HEK293 (cell line): ENCODE results near the gene SOX2.

Experiments used
- CTCF ChIA-PET: fragments of 350-600 bp; formaldehyde crosslinking; extraction: SDS; loops from one replicate; lab custom pipeline; 2021; ENCODE audit warnings: antibody characterized with exemption; lab: Yijun Ruan, JAX
- POLR2A ChIA-PET: fragments of 300-600 bp; formaldehyde crosslinking; extraction: SDS; loops from one replicate; lab custom pipeline; 2020; ENCODE audit warnings: antibody characterized with exemption, inconsistent platforms; lab: Yijun Ruan, JAX
- H3K27ac ChIP-seq: fragments of 200-500 bp; sonication (Bioruptor generic); 2 replicates; pipeline ENCODE4 v1.5.1; 2014; ENCODE audit warnings: low read depth, low read length, control low read depth, inconsistent platforms; ENCODE audit errors: extremely low read depth
- H3K36me3 ChIP-seq, 2 experiments: fragments of 200-500 bp in 1 of 2; sonication (Bioruptor generic) in 1 of 2; 1 replicate in 1 of 2; 2 replicates in 1 of 2; pipeline ENCODE4 v1.5.1; 2014 to 2017; ENCODE audit warnings: inconsistent platforms in 2 of 2, low read length in 2 of 2; ENCODE audit not compliant: control insufficient read depth in 2 of 2, insufficient read depth in 1 of 2
- H3K4me1 ChIP-seq: fragments of 200-500 bp; sonication (Bioruptor generic); 2 replicates; pipeline ENCODE4 v1.5.1; 2014; ENCODE audit warnings: mild to moderate bottlenecking, low read length, inconsistent platforms; ENCODE audit not compliant: control insufficient read depth, insufficient read depth
- H3K4me3 ChIP-seq: 2 replicates; pipeline ENCODE4 v1.5.1; 2011; ENCODE audit warnings: low read depth, mild to moderate bottlenecking, control low read depth, low read length, moderate library complexity
- H3K9me3 ChIP-seq: fragments of 200-500 bp; sonication (Bioruptor generic); 2 replicates; pipeline ENCODE4 v1.5.1; 2014; ENCODE audit warnings: low read depth, low read length, inconsistent platforms; ENCODE audit not compliant: control insufficient read depth, insufficient read depth
- BCL11B ChIP-seq: fragments of 450-650 bp; formaldehyde crosslinking; IDR thresholded peaks from 2 replicates; pipeline ENCODE4 v1.5.1; 2016; ENCODE audit warnings: low read depth, missing biosample characterization, missing genetic modification characterization
- GLIS2 ChIP-seq: fragments of 450-650 bp; formaldehyde crosslinking; IDR thresholded peaks from 2 replicates; pipeline ENCODE4 v1.5.1; 2016; ENCODE audit warnings: missing biosample characterization, missing genetic modification characterization
- KLF8 ChIP-seq: fragments of 450-650 bp; formaldehyde crosslinking; IDR thresholded peaks from 2 replicates; pipeline ENCODE4 v1.5.1; 2016; ENCODE audit warnings: missing biosample characterization, missing genetic modification characterization
- OVOL3 ChIP-seq: fragments of 450-650 bp; formaldehyde crosslinking; IDR thresholded peaks from 2 replicates; pipeline ENCODE4 v1.5.1; 2016; ENCODE audit warnings: missing biosample characterization, missing genetic modification characterization
- YY1 ChIP-seq: fragments of 450-650 bp; formaldehyde crosslinking; IDR thresholded peaks from 2 replicates; pipeline ENCODE4 v1.5.1; 2018; ENCODE audit warnings: missing biosample characterization, missing genetic modification characterization
- ZNF266 ChIP-seq: fragments of 450-650 bp; formaldehyde crosslinking; IDR thresholded peaks from 2 replicates; pipeline ENCODE4 v1.5.1; 2016; ENCODE audit warnings: missing biosample characterization, missing genetic modification characterization, low read depth
- ZNF530 ChIP-seq: fragments of 450-650 bp; formaldehyde crosslinking; IDR thresholded peaks from 2 replicates; pipeline ENCODE4 v1.5.1; 2016; ENCODE audit warnings: low read depth, missing biosample characterization, missing genetic modification characterization
- ZNF596 ChIP-seq: fragments of 450-650 bp; IDR thresholded peaks from 2 replicates; pipeline ENCODE4 v1.5.0; 2018; ENCODE audit warnings: missing biosample characterization, mild to moderate bottlenecking, missing genetic modification characterization, moderate library complexity
- ZNF629 ChIP-seq: fragments of 450-650 bp; formaldehyde crosslinking; IDR thresholded peaks from 2 replicates; pipeline ENCODE4 v1.5.1; 2017; ENCODE audit warnings: missing biosample characterization, missing genetic modification characterization
- ZNF645 ChIP-seq: fragments of 450-650 bp; formaldehyde crosslinking; IDR thresholded peaks from 2 replicates; pipeline ENCODE4; 2016; ENCODE audit warnings: missing biosample characterization, missing genetic modification characterization
- ZNF670 ChIP-seq: fragments of 450-650 bp; formaldehyde crosslinking; IDR thresholded peaks from 2 replicates; pipeline ENCODE4 v1.5.1; 2016; ENCODE audit warnings: missing biosample characterization, missing genetic modification characterization, low read depth
- ZNF830 ChIP-seq: fragments of 450-650 bp; IDR thresholded peaks from 2 replicates; pipeline ENCODE4 v1.5.0; 2018; ENCODE audit warnings: missing biosample characterization, missing genetic modification characterization, low read depth, mild to moderate bottlenecking, moderate library complexity
- ZSCAN5A ChIP-seq: fragments of 450-650 bp; formaldehyde crosslinking; IDR thresholded peaks from 2 replicates; pipeline ENCODE4 v1.5.1; 2016; ENCODE audit warnings: missing biosample characterization, missing genetic modification characterization
- TF ChIP-seq, protein P1 (sequence below): fragments of 450-650 bp; formaldehyde crosslinking; IDR thresholded peaks from 2 replicates; pipeline ENCODE4 v1.5.1; 2016; ENCODE audit warnings: missing biosample characterization, missing genetic modification characterization
- TF ChIP-seq, protein P2 (sequence below): fragments of 450-650 bp; formaldehyde crosslinking; IDR thresholded peaks from 2 replicates; pipeline ENCODE4 v1.5.1; 2016; ENCODE audit warnings: missing biosample characterization, missing genetic modification characterization
- TF ChIP-seq, protein P3 (sequence below): fragments of 450-650 bp; formaldehyde crosslinking; IDR thresholded peaks from 2 replicates; pipeline ENCODE4 v1.5.1; 2016; ENCODE audit warnings: missing biosample characterization, missing genetic modification characterization

Gene SOX2

DNA sequence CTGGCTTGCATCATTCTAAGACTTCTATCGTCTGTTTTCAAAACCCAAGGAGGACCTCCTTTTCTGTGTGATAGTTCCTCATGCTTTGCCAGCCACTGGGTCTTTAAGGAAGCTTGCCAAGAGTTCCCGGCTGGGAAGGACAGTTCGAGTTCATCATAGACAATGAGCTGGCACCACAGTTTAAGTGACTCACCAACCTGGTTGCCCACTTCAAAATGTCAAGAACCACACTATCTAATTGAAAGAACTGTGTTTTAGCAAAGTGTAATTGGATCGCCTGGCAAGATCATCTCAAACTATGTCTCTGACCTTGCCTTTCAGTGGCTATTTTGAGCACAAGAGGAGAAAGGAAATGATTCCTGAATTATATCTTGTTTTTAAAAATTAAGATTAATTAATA lies 27.9 kb downstream of the SOX2 start:
- Histone ChIP-seq H3K36me3 (no peaks in the 10 kb centered on the region), H3K27ac (no peak overlapping the region), H3K4me3 (no peak overlapping the region), H3K9me3 (no peaks in the 10 kb centered on the region), H3K4me1 (no peaks in the 10 kb centered on the region)
- POLR2A ChIA-PET: no interaction called here
- CTCF ChIA-PET: no interaction called here
- no peak for TF ChIP-seq GLIS2 (tag by site-specific recombination)

DNA sequence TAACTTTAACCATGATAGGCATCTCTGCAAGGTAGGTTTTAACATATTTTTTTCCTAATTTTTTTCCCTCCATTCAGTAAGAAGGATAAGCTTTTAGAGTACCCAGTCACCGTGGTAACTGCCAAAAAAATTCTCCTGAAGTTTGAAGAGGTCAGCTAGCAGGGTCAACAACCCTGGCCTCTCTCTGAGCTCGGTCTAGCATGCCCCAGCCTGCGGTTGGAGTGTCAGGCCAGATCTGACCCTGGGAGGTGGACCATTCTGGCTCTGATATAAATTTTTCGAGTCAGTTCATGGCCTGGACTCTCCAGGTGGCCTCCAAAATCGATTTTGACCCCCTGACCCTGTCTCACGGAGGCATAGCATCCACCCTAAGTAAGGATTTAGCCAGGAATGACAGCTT lies 29.7 kb downstream of the SOX2 start:
- Histone ChIP-seq H3K27ac (no peak overlapping the region), H3K4me3 (no peak overlapping the region), H3K4me1 (no peaks in the 10 kb centered on the region), H3K36me3 (no peaks in the 10 kb centered on the region), H3K9me3 (no peaks in the 10 kb centered on the region)
- POLR2A ChIA-PET: no interaction called here
- CTCF ChIA-PET: no interaction called here
- TF ChIP-seq KLF8 (tag by site-specific recombination) (no peak), ZNF670 (no peak), OVOL3 (tag by site-specific recombination) (no peak), ZNF266 (tag by site-specific recombination) (no peak), ZNF596 (no peak), ZNF830 (tag by site-specific recombination) (no peak), ZNF530 (tag by site-specific recombination) (no peak), ZNF645 (tag by site-specific recombination) (no peak), BCL11B (tag by site-specific recombination) (no peak), ZSCAN5A (tag by site-specific recombination) (no peak), YY1 (tag by site-specific recombination) (no peak), ZNF629 (tag by site-specific recombination) (no peak)
- TF ChIP-seq, protein P1, sequence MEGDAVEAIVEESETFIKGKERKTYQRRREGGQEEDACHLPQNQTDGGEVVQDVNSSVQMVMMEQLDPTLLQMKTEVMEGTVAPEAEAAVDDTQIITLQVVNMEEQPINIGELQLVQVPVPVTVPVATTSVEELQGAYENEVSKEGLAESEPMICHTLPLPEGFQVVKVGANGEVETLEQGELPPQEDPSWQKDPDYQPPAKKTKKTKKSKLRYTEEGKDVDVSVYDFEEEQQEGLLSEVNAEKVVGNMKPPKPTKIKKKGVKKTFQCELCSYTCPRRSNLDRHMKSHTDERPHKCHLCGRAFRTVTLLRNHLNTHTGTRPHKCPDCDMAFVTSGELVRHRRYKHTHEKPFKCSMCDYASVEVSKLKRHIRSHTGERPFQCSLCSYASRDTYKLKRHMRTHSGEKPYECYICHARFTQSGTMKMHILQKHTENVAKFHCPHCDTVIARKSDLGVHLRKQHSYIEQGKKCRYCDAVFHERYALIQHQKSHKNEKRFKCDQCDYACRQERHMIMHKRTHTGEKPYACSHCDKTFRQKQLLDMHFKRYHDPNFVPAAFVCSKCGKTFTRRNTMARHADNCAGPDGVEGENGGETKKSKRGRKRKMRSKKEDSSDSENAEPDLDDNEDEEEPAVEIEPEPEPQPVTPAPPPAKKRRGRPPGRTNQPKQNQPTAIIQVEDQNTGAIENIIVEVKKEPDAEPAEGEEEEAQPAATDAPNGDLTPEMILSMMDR: no peak
- TF ChIP-seq, protein P2, sequence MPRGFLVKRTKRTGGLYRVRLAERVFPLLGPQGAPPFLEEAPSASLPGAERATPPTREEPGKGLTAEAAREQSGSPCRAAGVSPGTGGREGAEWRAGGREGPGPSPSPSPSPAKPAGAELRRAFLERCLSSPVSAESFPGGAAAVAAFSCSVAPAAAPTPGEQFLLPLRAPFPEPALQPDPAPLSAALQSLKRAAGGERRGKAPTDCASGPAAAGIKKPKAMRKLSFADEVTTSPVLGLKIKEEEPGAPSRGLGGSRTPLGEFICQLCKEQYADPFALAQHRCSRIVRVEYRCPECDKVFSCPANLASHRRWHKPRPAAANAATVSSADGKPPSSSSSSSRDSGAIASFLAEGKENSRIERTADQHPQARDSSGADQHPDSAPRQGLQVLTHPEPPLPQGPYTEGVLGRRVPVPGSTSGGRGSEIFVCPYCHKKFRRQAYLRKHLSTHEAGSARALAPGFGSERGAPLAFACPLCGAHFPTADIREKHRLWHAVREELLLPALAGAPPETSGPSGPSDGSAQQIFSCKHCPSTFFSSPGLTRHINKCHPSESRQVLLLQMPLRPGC: no peak
- TF ChIP-seq, protein P3, sequence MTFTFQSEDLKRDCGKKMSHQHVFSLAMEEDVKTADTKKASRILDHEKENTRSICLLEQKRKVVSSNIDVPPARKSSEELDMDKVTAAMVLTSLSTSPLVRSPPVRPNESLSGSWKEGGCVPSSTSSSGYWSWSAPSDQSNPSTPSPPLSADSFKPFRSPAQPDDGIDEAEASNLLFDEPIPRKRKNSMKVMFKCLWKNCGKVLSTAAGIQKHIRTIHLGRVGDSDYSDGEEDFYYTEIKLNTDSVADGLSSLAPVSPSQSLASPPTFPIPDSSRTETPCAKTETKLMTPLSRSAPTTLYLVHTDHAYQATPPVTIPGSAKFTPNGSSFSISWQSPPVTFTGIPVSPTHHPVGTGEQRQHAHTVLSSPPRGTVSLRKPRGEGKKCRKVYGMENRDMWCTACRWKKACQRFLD (tag by site-specific recombination): no peak
